Kidney epithelial cell (primary cell): ENCODE data around the gene EFCAB8. TPM values are rescaled to one million over a fixed set of nuclear protein-coding genes. Genes with fewer than 3 reads are reported as not detected.
"Not testable (repeated sequence)": the region's sequence is repeated elsewhere in the genome, so short reads cannot be mapped to it uniquely, and the experiment has no call there.

Experiments used
- DNase-seq: peaks from one replicate; pipeline ENCODE4 v3.0.0-alpha.2; 2010; ENCODE audit warnings: low read depth
- H3K27me3 ChIP-seq: 2 replicates; pipeline ENCODE4 v1.6.0; 2011; ENCODE audit warnings: low read length; ENCODE audit not compliant: control insufficient read depth, insufficient read depth
- H3K36me3 ChIP-seq: 2 replicates; pipeline ENCODE4 v1.5.1; 2011; ENCODE audit warnings: low read length; ENCODE audit not compliant: control insufficient read depth, insufficient read depth
- H3K4me3 ChIP-seq: 2 replicates; pipeline ENCODE4 v1.5.1; 2011; ENCODE audit warnings: low read depth, mild to moderate bottlenecking, control low read depth, low read length
- total RNA-seq: library from RNA; depleted of rRNA; stranded (reverse); fragments of >200 nt; gene quantifications from 2 replicates; pipeline ENCODE4 v1.2.3, GENCODE V29; 2015
- TF ChIP-seq, protein P1 (sequence below): IDR thresholded peaks from 2 replicates; pipeline ENCODE4 v1.5.1; 2011; ENCODE audit warnings: mild to moderate bottlenecking, moderate library complexity, low read length, control low read depth, inconsistent platforms; ENCODE audit not compliant: insufficient read depth, poor library complexity, severe bottlenecking

The EFCAB8 gene
- total RNA-seq, 1 donor from 2014 or later = not detected

DNA sequence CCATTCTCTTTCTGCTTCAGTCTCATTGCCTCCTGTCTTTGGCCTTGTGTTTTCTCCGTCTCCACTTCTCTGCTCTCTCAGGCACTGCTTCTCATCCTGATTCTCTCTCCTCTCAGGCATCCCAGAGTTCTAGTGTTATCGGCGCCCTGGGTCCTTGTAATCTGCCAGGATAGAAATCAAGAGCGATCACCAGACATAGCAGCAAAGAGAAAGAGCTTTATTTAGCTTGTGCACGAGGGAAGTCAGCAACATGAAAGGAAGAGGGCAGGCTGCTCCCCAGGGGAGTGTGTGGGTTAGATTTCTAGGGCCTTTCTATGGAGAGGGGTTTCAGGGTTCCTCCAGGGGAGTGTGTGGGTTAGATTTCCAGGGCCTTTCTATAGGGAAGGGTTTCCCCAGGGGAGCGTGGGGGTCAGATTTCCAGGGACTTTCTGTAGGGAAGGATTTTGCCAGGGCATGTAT lies 113.0 kb downstream of the EFCAB8 start:
- DNase-seq = no peak
- no peak overlapping the region for H3K4me3 ChIP-seq
- TF ChIP-seq, protein P1, sequence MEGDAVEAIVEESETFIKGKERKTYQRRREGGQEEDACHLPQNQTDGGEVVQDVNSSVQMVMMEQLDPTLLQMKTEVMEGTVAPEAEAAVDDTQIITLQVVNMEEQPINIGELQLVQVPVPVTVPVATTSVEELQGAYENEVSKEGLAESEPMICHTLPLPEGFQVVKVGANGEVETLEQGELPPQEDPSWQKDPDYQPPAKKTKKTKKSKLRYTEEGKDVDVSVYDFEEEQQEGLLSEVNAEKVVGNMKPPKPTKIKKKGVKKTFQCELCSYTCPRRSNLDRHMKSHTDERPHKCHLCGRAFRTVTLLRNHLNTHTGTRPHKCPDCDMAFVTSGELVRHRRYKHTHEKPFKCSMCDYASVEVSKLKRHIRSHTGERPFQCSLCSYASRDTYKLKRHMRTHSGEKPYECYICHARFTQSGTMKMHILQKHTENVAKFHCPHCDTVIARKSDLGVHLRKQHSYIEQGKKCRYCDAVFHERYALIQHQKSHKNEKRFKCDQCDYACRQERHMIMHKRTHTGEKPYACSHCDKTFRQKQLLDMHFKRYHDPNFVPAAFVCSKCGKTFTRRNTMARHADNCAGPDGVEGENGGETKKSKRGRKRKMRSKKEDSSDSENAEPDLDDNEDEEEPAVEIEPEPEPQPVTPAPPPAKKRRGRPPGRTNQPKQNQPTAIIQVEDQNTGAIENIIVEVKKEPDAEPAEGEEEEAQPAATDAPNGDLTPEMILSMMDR = no peak
- H3K36me3 ChIP-seq = no peaks in the 10 kb centered on the region
- no peaks in the 10 kb centered on the region for H3K27me3 ChIP-seq

DNA sequence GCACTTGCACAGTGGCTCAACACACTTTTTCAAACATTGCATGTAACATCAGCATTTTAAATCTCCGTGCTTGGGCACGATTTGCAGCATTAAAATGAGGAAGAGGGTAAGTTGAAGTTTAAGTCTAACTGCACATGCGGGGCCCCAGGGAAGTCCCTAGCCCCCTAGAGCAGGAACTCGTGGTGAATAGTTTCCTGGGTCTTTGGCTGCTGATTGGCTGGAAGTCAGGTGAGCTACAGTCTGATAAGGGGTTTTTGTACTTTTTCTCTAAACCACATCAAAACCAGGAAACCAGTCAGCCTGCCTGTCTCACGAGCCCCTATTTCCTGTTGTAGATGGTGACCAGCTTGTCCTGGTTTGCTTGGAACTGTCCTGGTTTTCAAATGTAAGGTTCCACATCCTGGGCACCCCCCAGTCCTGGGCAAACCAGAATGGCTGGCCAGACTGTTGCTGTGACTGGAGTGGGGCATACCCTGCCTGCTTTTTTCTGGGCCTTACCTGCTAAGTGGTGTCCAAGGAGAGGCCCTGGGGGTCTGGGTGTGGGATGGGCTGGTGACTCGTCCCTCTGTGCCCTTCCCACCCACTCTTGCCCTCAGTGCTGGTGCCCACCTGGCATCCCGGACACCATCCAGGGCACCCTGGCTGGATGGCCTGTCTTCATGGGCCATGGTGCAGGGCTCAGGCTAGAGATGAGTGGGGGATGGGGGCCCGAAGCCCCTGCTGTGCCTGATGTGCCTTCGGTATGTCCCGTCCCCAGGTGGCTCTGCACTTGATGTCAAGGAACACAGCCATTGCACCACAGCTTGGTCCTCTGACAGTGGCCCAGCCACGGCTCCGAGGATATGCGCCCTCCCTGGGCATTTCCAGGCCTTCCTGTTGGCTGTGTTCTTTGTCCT lies 113.7 kb downstream of the EFCAB8 start:
- H3K4me3 ChIP-seq = no peak overlapping the region
- DNase-seq = no peak
- no peaks in the 10 kb centered on the region for H3K27me3 ChIP-seq
- no peaks in the 10 kb centered on the region for H3K36me3 ChIP-seq
- TF ChIP-seq, protein P1 = no peak

DNA sequence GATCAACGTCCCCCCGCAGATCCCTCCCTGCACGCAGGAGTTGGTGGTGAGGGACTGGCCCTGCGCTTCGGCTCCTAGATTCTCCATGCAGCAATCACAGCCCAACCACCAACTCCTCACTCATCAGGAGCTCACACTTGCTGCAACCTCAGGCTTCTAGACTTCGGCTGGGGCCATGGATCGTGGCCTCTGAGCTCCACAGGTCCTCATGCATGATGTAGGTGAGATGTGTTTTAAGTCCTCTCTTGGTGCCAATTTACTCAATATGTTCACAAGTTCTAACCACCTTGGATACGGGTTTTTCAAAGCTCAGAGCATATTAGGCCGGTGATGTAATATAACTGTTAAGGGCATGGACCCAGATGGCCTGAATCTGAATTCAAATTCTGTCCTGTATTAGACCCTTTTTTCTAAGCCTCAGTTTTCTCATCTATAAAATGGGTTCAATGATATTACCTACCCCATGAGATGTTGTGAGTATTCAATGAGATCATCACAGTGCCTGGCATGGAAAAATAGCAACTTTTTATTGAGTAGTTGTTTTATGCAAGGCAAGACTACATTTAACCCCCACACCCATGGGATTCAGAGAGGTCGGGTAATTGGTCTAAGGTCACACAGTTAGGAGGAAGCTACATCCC lies 114.5 kb downstream of the EFCAB8 start:
- no peak for DNase-seq
- Histone ChIP-seq H3K36me3 (no peaks in the 10 kb centered on the region), H3K4me3 (no peak overlapping the region), H3K27me3 (no peaks in the 10 kb centered on the region)
- TF ChIP-seq, protein P1 = no peak

DNA sequence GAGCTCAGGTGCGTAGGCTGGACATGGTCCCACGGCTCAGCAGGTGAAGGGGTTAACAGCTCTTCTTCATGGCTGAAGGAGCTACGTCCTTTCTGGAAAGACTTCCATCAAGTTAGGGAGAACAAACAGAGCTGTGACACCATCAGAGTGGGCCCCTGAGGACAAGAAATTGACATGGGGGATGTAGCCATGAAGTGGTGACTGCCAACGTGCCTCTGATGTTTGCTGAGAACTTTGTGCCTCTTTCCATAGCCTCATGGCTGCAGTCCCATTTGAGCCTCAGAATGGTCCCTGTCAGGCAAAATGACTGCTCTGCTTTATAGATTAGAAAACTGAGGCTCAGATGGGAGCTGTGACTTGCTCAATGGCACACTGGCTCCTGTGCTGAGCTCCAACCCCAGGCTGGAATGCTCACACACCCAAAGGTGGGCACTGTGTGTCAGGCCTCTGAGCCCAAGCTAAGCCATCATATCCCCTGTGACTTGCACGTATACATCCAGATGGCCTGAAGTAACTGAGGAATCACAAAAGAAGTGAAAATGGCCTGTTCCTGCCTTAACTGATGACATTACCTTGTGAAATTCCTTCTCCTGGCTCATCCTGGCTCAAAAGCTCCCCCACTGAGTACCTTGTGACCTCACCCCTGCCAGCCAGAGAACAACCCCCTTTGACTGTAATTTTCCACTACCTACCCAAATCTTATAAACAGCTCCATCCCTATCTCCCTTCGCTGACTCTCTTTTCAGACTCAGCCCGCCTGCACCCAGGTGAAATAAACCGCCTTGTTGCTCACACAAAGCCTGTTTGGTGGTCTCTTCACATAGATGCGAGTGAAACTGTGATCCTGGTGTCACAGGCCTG lies 115.7 kb downstream of the EFCAB8 start:
- H3K36me3 ChIP-seq, H3K27me3 ChIP-seq, H3K4me3 ChIP-seq, DNase-seq: not testable (repeated sequence)

DNA sequence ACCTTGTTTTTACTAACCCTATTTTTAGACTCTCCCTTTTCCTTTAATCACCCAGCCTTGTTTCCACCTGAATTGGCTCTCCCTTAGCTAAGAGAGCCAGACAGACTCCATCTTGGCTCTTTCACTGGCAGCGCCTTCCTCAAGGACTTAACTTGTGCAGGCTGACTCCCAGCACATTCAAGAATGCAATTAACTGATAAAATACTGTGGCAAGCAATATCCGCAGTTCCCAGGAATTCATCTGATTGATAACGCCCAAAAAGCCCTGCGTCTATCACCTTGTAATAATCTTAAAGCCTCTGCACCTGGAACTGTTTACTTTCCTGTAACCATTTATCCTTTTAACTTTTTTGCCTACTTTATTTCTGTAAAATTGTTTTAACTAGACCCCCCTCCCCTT lies 116.4 kb downstream of the EFCAB8 start:
- H3K27me3 ChIP-seq, H3K4me3 ChIP-seq, H3K36me3 ChIP-seq, DNase-seq: not testable (repeated sequence)

DNA sequence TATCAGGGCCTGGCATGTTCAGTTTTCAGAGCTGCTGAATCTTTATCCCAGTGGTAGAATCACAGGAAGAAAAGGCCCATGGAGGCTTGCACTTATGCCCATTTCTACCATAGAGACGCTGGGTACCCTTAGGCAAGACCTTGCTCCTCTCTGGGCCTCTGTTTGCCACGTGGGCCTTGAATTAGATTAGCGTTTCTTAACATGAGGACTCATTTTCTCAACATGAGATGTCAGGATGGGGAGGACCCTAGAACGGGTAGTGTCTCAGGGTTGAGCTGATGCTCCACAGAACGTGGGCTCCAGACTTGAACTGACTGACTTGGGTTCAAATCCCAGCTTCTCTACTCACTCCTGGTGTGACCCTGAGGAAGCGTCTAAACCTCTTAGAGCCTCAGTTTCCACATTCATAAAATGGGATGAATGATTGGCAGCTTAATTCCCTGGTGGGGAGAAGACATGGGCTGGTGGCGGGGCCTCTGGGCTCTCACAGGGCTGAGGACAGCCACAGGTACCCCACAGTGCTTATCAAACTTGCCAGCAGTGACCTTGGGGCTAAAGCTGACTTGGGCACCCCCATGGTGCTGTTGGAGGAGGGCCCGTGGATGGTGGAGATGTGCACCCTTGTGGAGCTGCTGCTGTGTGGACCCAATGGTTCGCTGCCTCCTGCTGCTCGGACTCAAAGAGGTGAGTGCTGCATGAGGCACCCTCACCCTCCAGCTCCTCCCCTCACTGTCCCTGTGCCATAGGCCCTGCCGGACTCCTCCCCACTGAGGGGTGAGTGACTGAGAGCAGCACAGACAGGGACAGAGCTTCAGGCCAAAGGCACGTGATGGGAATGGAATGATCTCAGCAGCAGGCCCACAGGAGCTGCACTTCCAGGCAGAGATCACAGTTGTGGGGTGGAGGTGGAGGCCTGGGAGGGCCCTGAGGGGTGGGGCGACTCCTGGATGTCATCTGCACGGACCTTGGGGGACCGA lies 117.3 kb downstream of the EFCAB8 start:
- H3K27me3 ChIP-seq = no peaks in the 10 kb centered on the region
- no peaks in the 10 kb centered on the region for H3K36me3 ChIP-seq
- TF ChIP-seq, protein P1 = no peak
- H3K4me3 ChIP-seq = no peak overlapping the region
- DNase-seq = no peak
